ENCODE data around the gene COL3A1. TPM values are rescaled to one million over a fixed set of nuclear protein-coding genes. Genes with fewer than 3 reads are reported as not detected.

COL3A1 gene
- total and polyA plus RNA-seq, 9 of the 15 experiments (the other 6 are each of a cell fraction or from before 2014, with no cell fraction given): 0.01 to 0.71 (median 0.07) TPM; not detected in 2

- no TSS peak for BruUV-seq (replicated peaks)
- no peak overlapping the region for H3K4me2 ChIP-seq (ENCODE audit: insufficient read depth, low read length)
- ChIA-PET POLR2A (no interaction called here), CTCF (ENCODE audit: low intra/inter-chr PET ratio) (no interaction called here)
- no peaks in the 10 kb centered on the region for H3K4me1 ChIP-seq (replicated peaks in 1 of 2; ENCODE audit: control insufficient read depth in 2 of 2, insufficient read depth in 2 of 2, low read length in 2 of 2)
- 0% methylated on average over 1 of the region's 1 CpG for WGBS (ENCODE audit: insufficient coverage, low coverage, missing lambda C conversion rate)
- H3K9me1 ChIP-seq (ENCODE audit: control insufficient read depth, insufficient read depth, low read length): no peaks in the 10 kb centered on the region
- FAIRE-seq: no peak
- TF ChIP-seq NONO (IDR thresholded peaks at IDR 0.05; ENCODE audit: low read depth in 2 of 2, low read length in 1 of 2) (no peak), PPARD (CRISPR knock-in tag; IDR thresholded peaks at IDR 0.05) (no peak), MIER1 (IDR thresholded peaks at IDR 0.05; ENCODE audit: low read depth) (no peak), NFATC3 (IDR thresholded peaks at IDR 0.05) (no peak), ZNF124 (CRISPR knock-in tag; IDR thresholded peaks at IDR 0.05) (no peak), XRCC4 (IDR thresholded peaks at IDR 0.05; ENCODE audit: extremely low read depth, insufficient read depth, insufficient read length) (no peak), GATAD2B (IDR thresholded peaks at IDR 0.05; ENCODE audit: borderline replicate concordance) (no peak), CBFA2T2 (conservative IDR thresholded peaks at IDR 0.05) (no peak), ZNF224 (CRISPR knock-in tag; IDR thresholded peaks at IDR 0.05) (no peak), GTF2E2 (tag; IDR thresholded peaks at IDR 0.05) (no peak), NFYB (IDR thresholded peaks at IDR 0.05; ENCODE audit: extremely low read depth, insufficient read length) (no peak), ZNF766 (CRISPR knock-in tag; conservative IDR thresholded peaks at IDR 0.05) (no peak), RBM22 (IDR thresholded peaks at IDR 0.05; ENCODE audit: low read depth, low read length, poor library complexity, severe bottlenecking) (no peak), ETS1 (conservative IDR thresholded peaks at IDR 0.05; ENCODE audit: control insufficient read depth, low read depth, low read length) (no peak), KLF10 (CRISPR knock-in tag; IDR thresholded peaks at IDR 0.05) (no peak), RFX7 (CRISPR knock-in tag; IDR thresholded peaks at IDR 0.05) (no peak), HCFC1 (IDR thresholded peaks at IDR 0.05; ENCODE audit: low read depth, low read length) (no peak), ZNF316 (IDR thresholded peaks at IDR 0.05) (no peak), SMARCA5 (IDR thresholded peaks at IDR 0.05) (no peak)
- no peak for ATAC-seq
- H4K20me1 ChIP-seq (replicated peaks; ENCODE audit: control insufficient read depth, insufficient read depth, low read length): no peaks in the 10 kb centered on the region
- no peaks in the 10 kb centered on the region for H3K27me3 ChIP-seq (ENCODE audit: control insufficient read depth in 2 of 2, insufficient read depth in 2 of 2, low read length in 2 of 2)
- H3K79me2 ChIP-seq (ENCODE audit: control insufficient read depth, insufficient read depth, low read length): no peaks in the 10 kb centered on the region
- intact Hi-C loops (cut with micrococcal nuclease) (no loop called here), in situ Hi-C loops (cut with MboI) (no loop called here)
- H3K4me3 ChIP-seq: no peak overlapping the region
- H3K9me3 ChIP-seq (replicated peaks; ENCODE audit: control insufficient read depth, insufficient read depth, low read depth, low read length): no peaks in the 10 kb centered on the region
- no peak overlapping the region for H3K27ac ChIP-seq (ENCODE audit: extremely low read depth, low read depth, low read length)
- H2AFZ ChIP-seq (ENCODE audit: low read depth, low read length): no peak overlapping the region
- no peak for DNase-seq (ENCODE audit: extremely low read depth in 1 of 4, low spot score in 3 of 4)
- H3K9ac ChIP-seq (ENCODE audit: insufficient read depth in 1 of 2, low read depth in 2 of 2, low read length in 2 of 2): no peak overlapping the region
- H3K36me3 ChIP-seq (ENCODE audit: control insufficient read depth, insufficient read depth, low read length): no peaks in the 10 kb centered on the region
Measured at GRCh38 chr2:189060096-189060642, 86.0 kb downstream of the COL3A1 start.
